ENCODE results near the gene LMTK3. TPM values are rescaled to one million over a fixed set of nuclear protein-coding genes. Genes with fewer than 3 reads are reported as not detected.

The LMTK3 gene
- total RNA-seq, 4 donors from 2014 or later: 0.28 to 0.52 TPM; not detected in 2

DNA sequence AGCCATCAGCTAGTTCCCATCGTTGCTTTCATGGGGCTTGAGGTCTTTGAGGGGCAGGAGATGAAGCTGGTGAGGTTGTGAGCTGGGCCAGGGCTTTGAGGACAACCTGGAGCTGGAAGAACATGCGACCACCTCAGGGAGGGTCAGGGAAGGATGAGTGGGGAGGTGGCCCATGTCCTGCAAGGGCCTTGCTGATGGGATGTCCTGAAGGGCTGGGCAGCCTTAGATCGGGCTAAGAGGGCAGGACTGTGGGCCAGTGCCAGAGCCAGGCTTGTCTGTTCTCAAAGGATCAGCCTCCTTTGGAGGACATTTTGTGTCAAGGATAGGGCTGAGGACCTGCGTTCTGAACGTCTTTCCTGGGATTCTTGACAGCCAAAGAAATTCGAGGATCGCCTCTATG is 31.9 kb downstream of the LMTK3 start:
- Histone ChIP-seq H3K4me1 (no peaks in the 10 kb centered on the region), H3K27me3 (no peaks in the 10 kb centered on the region), H3K27ac (peak overlapping the region; percentile 80 to 90), H3K9me3 (no peaks in the 10 kb centered on the region), H3K36me3 (no peaks in the 10 kb centered on the region), H3K4me3 (no peak overlapping the region)
- TF ChIP-seq, protein P1, sequence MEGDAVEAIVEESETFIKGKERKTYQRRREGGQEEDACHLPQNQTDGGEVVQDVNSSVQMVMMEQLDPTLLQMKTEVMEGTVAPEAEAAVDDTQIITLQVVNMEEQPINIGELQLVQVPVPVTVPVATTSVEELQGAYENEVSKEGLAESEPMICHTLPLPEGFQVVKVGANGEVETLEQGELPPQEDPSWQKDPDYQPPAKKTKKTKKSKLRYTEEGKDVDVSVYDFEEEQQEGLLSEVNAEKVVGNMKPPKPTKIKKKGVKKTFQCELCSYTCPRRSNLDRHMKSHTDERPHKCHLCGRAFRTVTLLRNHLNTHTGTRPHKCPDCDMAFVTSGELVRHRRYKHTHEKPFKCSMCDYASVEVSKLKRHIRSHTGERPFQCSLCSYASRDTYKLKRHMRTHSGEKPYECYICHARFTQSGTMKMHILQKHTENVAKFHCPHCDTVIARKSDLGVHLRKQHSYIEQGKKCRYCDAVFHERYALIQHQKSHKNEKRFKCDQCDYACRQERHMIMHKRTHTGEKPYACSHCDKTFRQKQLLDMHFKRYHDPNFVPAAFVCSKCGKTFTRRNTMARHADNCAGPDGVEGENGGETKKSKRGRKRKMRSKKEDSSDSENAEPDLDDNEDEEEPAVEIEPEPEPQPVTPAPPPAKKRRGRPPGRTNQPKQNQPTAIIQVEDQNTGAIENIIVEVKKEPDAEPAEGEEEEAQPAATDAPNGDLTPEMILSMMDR (IDR thresholded peaks at IDR 0.05): no peak
- TF ChIP-seq POLR2A (IDR thresholded peaks at IDR 0.05): no peak
- intact Hi-C loops (cut with DNase I; ENCODE audit: low total_unique reads): no loop called here
- DNase-seq: no peak

DNA sequence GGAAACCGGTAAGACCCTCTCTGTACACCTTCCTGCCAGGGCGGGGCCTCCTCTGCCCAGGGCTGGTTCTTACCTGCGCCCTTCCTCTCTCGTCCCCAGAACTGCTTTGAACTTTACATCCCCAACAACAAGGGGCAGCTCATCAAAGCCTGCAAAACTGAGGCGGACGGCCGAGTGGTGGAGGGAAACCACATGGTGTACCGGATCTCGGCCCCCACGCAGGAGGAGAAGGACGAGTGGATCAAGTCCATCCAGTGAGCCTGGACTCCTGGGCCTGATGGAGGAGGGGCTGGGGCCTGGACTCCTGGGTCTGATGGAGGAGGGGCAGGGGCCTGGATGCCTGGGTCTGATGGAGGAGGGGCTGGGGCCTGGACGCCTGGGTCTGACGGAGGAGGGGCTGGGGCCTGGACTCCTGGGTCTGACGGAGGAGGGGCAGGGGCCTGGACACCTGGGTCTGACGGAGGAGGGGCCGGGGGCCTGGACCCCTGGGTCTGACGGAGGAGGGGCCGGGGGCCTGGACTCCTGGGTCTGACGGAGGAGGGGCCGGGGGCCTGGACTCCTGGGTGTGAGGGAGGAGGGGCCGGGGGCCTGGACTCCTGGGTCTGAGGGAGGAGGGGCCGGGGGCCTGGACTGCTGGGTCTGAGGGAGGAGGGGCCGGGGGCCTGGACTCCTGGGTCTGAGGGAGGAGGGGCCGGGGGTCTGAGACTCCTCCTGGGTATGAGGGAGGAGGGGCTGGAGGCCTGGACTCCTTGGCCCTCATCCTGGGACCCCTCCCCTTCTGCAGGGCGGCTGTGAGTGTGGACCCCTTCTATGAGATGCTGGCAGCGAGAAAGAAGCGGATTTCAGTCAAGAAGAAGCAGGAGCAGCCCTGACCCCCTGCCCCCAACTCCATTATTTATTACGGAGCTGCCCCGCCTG is 33.0 kb downstream of the LMTK3 start:
- H3K36me3 ChIP-seq: no peaks in the 10 kb centered on the region
- H3K9me3 ChIP-seq: no peaks in the 10 kb centered on the region
- no peak for TF ChIP-seq POLR2A (IDR thresholded peaks at IDR 0.05)
- TF ChIP-seq, protein P1 (IDR thresholded peaks at IDR 0.05): no peak
- H3K4me1 ChIP-seq: no peaks in the 10 kb centered on the region
- no peak overlapping the region for H3K4me3 ChIP-seq
- DNase-seq: no peak
- no peaks in the 10 kb centered on the region for H3K27me3 ChIP-seq
- intact Hi-C loops (cut with DNase I; ENCODE audit: low total_unique reads): no loop called here
- no peak overlapping the region for H3K27ac ChIP-seq

DNA sequence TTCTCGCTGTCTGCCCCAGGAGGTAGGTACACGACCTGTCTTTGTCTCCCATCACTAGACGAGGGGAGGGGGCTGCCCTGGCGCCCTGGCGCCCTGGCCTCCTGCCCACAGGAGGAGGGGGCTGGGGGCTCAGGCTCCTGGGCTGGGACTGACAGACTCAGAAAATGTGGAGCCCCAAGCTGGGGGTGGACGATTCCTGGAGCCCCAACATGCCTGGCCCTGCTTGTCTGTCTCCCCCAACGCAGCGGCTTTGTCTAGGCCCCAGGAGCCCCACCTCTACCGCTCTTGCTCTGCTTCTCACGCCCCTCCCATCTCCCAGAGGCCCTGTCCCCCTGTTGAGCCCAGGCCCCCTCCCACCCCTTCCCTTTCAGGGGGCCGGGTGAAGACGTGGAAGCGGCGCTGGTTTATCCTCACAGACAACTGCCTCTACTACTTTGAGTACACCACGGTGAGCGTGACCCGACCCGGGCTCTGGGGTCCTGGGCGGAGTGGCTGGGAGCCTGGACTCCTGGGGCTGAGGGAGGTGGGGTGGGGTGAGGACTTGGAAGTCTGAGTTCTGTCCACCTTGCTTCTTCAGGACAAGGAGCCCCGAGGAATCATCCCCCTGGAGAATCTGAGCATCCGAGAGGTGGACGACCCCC is 33.8 kb downstream of the LMTK3 start:
- no peak for TF ChIP-seq POLR2A (IDR thresholded peaks at IDR 0.05)
- TF ChIP-seq, protein P1 (IDR thresholded peaks at IDR 0.05): no peak
- no peaks in the 10 kb centered on the region for H3K36me3 ChIP-seq
- intact Hi-C loops (cut with DNase I; ENCODE audit: low total_unique reads): no loop called here

DNA sequence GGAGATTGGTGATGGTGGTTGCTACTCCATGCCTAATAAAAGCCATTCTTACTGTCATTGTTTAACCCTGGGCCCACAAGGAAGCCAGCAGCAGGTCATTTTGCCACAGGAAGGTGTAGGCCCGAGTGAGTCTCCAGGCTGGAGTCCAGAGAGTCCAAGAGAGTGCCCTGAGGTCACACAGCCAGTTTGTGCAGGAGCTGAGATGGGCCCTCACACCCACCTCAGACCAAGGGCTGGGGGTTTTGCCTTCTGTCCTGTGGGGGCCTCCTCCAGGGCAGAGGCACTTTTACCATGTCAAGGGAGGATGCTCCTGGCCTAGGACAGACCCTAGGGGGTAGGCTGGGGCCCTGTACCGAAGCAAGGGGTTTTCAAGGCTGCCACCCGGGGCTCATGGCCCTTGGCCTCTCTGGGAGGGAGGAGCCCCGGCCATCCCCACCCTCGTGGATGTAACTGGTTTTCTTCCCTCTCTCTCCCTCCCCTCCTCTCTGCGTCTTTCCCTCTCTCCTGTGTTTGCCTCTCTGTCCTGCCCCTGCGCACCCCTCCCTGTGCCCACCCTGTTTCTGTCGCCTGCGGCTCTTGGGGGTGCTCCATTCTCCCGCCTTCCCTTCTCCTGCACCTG is 34.5 kb downstream of the LMTK3 start:
- H3K27me3 ChIP-seq: no peaks in the 10 kb centered on the region
- DNase-seq: no peak
- H3K9me3 ChIP-seq: no peaks in the 10 kb centered on the region
- H3K4me3 ChIP-seq: no peak overlapping the region
- no peak overlapping the region for H3K27ac ChIP-seq
- TF ChIP-seq, protein P1 (IDR thresholded peaks at IDR 0.05): no peak
- TF ChIP-seq POLR2A (IDR thresholded peaks at IDR 0.05): no peak
- H3K36me3 ChIP-seq: no peaks in the 10 kb centered on the region
- no peaks in the 10 kb centered on the region for H3K4me1 ChIP-seq
- intact Hi-C loops (cut with DNase I; ENCODE audit: low total_unique reads): no loop called here

More for the DNA sequence above, 33.8 kb downstream of the LMTK3 start:
- no peak overlapping the region for H3K27ac ChIP-seq
- H3K4me3 ChIP-seq: no peak overlapping the region
- H3K9me3 ChIP-seq: no peaks in the 10 kb centered on the region
- no peaks in the 10 kb centered on the region for H3K27me3 ChIP-seq
- no peaks in the 10 kb centered on the region for H3K4me1 ChIP-seq
- no peak for DNase-seq

DNA sequence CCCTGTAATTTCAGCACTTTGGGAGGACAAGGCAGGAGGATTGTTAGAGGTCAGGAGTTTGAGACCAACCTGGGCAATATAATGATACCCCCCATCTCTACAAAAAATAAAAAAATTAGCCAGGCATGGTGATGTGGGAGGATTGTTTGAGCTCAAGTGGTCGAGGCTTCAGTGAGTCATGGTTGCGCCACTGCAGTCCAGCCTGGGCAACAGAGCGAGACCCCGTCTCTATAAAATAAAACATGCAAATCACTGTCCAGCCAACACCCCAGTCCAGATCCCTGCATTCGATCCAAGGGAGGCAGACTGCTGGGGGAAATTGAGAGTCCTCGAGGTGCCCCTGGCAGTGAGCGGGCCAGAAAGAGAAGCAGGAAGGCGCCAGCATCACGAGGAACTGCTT is 35.5 kb downstream of the LMTK3 start:
- intact Hi-C loops (cut with DNase I; ENCODE audit: low total_unique reads): no loop called here
- no peaks in the 10 kb centered on the region for H3K36me3 ChIP-seq

More for the DNA sequence above, 35.5 kb downstream of the LMTK3 start:
- DNase-seq: no peak
- Histone ChIP-seq H3K4me1 (no peaks in the 10 kb centered on the region), H3K9me3 (no peaks in the 10 kb centered on the region), H3K27ac (no peak overlapping the region), H3K4me3 (no peak overlapping the region), H3K27me3 (no peaks in the 10 kb centered on the region)
- TF ChIP-seq POLR2A (IDR thresholded peaks at IDR 0.05): no peak
- TF ChIP-seq, protein P1 (IDR thresholded peaks at IDR 0.05): no peak
